ENCODE measurements around the gene HAPLN2.
"Not testable (repeated sequence)": the region's sequence is repeated elsewhere in the genome, so short reads cannot be mapped to it uniquely, and the experiment has no call there.

Gene HAPLN2

GRCh38 chr1:156623946-156624813 lies 5.0 kb downstream of the HAPLN2 start:
- no peak for DNase-seq

DNA sequence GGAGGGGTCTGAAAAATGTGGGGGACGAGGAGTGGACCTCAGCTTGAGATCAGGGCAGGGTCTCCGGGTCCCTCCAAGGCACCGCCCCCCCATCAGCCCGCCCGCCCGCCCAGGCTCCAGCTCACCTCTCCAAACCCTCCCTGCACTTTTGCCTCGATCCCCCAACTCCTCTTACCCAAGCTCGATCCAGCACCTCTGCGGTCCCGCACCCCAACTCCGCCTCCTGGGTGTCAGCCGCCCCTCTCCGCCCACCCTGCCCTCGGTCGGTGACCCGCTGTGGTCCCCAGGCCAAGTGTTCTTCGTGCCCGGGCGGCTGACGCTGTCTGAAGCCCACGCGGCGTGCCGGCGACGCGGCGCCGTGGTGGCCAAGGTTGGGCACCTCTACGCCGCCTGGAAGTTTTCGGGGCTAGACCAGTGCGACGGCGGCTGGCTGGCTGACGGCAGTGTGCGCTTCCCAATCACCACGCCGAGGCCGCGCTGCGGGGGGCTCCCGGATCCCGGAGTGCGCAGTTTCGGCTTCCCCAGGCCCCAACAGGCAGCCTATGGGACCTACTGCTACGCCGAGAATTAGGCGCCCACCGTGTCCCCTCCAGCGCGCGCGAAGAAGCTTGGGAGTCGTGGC lies 5.7 kb downstream of the HAPLN2 start:
- DNase-seq = no peak

DNA sequence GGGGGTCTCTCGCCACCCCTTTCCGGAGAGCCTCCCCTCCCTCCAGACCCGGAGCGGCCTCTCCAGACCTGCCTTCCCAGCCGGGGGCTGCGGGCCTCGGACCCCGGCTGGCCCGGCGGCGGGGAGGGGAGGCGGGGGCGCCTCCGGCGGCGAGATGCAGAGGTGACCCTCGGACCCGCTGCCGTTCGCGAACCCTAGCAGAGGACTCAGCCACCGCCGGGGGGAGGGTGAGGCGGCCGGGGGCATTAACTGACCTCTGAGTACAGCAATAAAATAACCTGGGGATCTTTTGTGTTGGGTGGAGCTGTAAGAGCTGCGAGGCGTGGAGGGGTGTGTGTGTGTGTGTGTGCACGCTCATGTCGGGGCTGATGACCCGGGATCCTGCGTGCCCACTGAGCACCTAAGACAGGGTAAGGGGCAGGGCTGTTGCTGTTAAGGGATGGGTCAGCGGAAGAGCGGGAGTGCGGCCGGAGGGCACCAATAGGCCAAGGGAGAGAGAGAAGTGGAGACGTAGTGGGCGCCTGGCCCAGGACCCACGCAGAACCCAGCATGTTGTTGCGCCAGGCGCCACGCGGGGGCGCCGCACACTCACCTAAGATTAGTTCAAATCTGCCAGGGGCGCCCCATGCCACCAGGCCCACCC lies 6.3 kb downstream of the HAPLN2 start:
- DNase-seq = no peak

DNA sequence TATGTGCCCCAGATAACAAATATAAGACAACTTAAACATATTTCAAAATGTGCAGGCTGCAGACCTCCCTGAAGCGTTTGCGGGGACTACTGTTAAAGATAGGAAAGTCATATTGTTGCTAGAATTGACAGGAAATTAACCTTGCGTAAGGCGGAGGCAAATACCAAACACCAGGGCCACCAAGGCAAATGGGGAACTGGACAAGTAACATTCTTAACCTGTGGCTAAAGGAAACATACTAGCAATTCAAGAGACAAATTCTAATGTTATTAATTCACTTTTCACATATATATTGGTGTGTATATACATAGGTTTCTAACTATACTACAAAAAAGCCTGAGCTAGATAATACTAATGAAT lies 6.8 kb downstream of the HAPLN2 start:
- DNase-seq = no peak

- DNase-seq = no peak
Observed at GRCh38 chr1:156627313-156627880, 8.2 kb downstream of the HAPLN2 start.

DNA sequence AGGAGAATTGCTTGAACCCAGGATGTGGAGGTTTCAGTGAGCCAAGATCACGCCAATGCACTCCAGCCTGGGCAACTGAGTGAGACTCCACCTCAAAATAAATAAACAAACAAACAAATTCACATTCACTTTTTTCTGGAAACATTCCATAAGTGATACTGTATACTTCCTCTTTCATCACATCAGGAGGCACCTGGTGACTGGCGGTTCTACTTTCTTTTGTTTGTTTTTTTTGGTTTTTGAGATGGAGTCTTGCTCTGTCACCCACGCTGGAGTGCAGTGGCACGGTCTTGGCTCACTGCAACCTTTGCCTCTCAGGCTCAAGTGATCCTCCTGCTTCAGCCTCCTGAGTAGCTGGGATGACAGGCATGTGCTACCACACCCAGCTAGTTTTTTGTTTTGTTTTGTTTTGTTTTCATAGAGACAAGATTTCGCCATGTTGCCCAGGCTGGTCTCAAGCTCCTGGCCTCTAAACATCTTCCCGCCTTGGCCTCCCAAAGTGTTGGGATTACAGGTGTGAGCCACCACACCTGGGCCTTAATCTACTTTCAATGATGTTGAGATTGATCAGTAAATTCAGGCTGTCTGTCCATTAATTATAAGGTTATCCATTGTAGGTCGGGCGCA lies 10.7 kb downstream of the HAPLN2 start:
- no peak for DNase-seq

- DNase-seq = not testable (repeated sequence)
Observed at GRCh38 chr1:156631152-156631551, 11.9 kb downstream of the HAPLN2 start.

GRCh38 chr1:156632355-156632754 lies 13.1 kb downstream of the HAPLN2 start:
- DNase-seq = no peak

DNA sequence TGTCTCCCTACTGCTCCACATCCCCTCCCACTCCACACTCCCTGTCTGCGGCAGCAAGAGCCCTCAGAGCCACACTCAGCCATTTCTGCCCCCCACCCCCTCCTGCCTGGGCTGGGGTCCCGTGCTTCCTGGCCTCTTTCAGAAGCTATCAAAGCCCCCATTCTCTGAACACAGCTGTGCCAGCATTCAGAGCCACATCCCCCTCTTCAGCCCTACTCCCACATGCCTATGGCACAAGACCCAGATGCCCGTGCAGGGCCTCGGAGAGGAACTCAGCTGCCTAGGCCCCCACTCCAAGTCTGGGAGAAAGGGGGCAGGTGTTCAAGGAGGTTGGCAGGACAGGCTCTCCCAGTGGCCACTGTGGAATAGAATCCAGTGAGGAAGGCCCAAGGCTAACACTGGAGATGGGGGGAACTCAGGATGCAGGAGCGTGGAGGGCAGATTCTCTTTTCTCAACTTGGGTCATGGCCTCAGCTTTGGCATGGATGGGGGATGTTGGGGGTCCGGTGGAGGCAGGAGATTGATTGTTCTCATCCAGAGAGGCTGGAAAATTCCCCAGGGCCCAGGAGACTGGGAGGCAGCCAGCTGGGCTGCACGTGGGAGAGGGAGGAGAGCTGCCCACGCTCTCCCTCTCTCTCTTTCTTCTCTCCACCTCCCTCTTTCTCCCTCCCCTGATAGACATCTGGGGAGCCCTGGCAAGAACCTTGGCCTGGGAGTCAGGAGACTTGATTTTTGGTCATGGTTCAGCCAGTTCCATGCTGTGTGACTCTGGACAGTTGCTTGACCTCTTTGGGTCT lies 19.2 kb downstream of the HAPLN2 start:
- no peak for DNase-seq

- no peak for DNase-seq
Observed at GRCh38 chr1:156639601-156640101, 20.4 kb downstream of the HAPLN2 start.

DNA sequence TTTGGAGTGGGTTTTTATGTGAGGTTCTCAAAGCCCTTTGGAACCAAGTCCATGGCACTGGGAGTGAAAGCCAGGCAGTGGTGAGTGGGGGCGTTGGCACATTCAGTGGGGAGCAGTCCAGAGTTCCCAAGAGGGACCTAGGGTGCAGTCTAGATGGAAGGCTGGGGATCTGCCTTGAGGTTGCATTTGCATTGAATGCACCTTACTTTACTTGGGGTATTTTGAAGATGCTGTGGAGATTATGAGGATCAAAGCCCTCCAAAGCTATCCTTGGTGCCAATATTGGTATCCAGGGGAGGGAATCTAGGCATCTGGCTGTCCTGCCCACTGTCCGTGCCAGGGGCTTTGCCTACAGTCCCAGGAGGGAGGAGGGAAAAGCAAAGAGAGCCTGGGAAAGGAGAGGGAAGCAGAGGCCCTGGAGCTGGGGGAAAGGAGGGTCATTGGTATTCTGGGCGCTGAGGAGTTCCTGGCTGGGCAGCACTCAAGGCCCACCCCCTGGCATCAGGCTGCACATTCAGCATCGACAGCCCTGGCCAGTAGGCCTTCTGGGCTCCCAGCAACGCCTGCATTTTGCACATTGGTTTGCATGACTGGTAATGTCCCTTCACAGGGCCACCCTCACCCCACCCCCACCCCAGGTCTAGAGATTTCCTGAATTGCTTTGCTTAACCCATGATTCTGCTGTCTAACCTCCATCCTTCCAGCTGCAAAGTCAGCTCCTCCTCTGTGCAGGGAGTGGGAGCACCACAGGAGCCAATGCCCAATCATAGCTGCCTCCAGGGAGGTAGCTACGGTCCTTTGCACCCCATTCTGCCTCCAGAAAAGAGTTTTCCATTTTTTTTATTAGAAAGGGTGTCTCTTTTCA lies 21.9 kb downstream of the HAPLN2 start:
- no peak for DNase-seq

DNA sequence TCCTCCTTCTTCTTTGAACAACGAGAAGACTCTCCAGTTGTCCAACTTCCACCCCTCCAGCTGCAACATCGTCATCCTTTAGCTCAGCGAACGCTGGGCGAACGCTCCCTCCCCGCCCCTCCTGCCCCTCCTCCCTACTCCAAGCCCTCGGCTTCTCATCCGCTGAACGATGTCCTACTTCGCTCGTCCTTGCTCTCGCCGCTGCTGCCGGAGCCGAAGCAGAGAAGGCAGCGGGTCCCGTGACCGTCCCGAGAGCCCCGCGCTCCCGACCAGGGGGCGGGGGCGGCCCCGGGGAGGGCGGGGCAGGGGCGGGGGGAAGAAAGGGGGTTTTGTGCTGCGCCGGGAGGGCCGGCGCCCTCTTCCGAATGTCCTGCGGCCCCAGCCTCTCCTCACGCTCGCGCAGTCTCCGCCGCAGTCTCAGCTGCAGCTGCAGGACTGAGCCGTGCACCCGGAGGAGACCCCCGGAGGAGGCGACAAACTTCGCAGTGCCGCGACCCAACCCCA lies 22.6 kb downstream of the HAPLN2 start, which contains the start of gene BCAN:
Gene BCAN (plus strand): TSS at position 357 of the 504 bp plus-strand sequence. CDS start 3,938 bp downstream, outside the sequence.
- no peak for DNase-seq

- DNase-seq = no peak
Observed at GRCh38 chr1:156642265-156643048, 23.2 kb downstream of the HAPLN2 start.

DNA sequence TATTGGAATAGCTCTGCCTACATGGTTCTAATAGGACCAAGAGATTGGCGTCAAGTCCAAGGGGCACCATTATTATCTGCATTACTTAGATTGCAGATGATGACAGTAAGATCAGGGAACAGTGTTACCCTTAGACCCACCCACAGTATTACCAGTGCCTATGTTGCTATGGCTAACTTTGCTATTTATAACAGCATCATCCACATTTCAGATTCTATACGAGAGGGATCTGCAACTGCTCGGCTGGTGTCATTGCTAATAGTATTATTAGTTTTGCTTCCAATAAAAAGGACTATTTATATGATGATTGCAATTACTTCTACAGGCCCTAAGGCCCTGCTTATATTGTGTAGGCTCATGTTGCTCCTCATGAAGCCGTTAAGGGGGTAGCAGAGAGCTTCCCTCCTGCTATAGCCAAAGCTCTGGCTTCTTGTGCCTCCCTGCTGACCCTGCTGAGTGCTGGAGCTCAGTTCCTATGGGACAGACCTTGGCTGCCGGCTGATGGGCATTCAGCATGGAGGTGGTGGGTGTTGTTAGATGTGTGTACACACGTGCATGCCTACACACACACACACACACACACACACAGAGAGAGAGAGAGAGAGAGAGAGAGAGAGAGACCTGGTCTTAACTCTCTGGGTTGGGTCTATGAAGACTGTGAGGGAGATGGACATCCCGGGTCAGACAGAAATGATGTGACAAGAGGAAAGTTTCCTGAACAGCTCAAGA lies 24.0 kb downstream of the HAPLN2 start:
- DNase-seq = no peak

DNA sequence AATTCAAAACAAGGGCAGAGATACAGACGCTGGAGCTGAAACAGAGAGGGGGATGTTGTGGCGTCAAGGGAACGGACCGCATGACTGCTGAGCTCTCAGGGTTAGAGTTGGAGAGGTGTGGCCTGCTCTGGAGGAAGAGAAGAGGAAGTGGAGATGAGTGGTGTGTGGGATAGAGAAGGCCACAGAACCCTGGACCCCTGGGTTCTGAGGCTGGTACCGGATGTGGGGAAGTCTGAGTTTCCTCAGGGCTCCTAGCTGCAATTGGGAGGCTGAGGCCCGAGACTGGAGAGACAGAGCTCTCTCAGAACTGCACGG lies 24.5 kb downstream of the HAPLN2 start:
- DNase-seq = no peak

- DNase-seq = no peak
Observed at GRCh38 chr1:156644146-156644545, 24.9 kb downstream of the HAPLN2 start.

- no peak for DNase-seq
Observed at GRCh38 chr1:156644640-156645039, 25.4 kb downstream of the HAPLN2 start.

GRCh38 chr1:156645056-156645455 lies 25.8 kb downstream of the HAPLN2 start:
- no peak for DNase-seq

- DNase-seq = no peak
Observed at GRCh38 chr1:156645666-156646065, 26.5 kb downstream of the HAPLN2 start.
